HepG2 (cell line): ENCODE measurements around the gene PTCRA. TPM values are rescaled to one million over a fixed set of nuclear protein-coding genes. Genes with fewer than 3 reads are reported as not detected.

Source experiments
- DPF2 ChIP-seq: sonication (generic); formaldehyde crosslinking; IDR thresholded peaks from 2 replicates; pipeline ENCODE4 v1.4.0; 2020; ENCODE audit warnings: mild to moderate bottlenecking, low read depth, missing genetic modification reagents, borderline replicate concordance
- ESRRA ChIP-seq: sonication (generic); formaldehyde crosslinking; IDR thresholded peaks from 2 replicates; pipeline ENCODE4 v1.5.1; 2020; ENCODE audit warnings: mild to moderate bottlenecking, low read depth, missing genetic modification reagents
- FOXO1 ChIP-seq: sonication (generic); formaldehyde crosslinking; IDR thresholded peaks from 2 replicates; pipeline ENCODE4 v1.4.0; 2020; ENCODE audit warnings: missing genetic modification reagents
- HOXA7 ChIP-seq: sonication (generic); formaldehyde crosslinking; IDR thresholded peaks from 2 replicates; pipeline ENCODE4 v1.8.1; 2022; ENCODE audit warnings: mild to moderate bottlenecking, missing genetic modification reagents, moderate library complexity
- JARID2 ChIP-seq: sonication (generic); formaldehyde crosslinking; IDR thresholded peaks from 2 replicates; pipeline ENCODE4 v1.8.1; 2023; ENCODE audit warnings: missing genetic modification reagents, inconsistent platforms; ENCODE audit not compliant: insufficient replicate concordance
- JUND ChIP-seq: sonication (generic); formaldehyde crosslinking; IDR thresholded peaks from 2 replicates; pipeline ENCODE4 v1.8.0; 2022; ENCODE audit warnings: mild to moderate bottlenecking, missing genetic modification reagents
- NFIB ChIP-seq: sonication (generic); formaldehyde crosslinking; IDR thresholded peaks from 2 replicates; pipeline ENCODE4 v1.9.0; 2021; ENCODE audit warnings: missing genetic modification reagents, mild to moderate bottlenecking, borderline replicate concordance
- SAFB2 ChIP-seq: sonication (generic); formaldehyde crosslinking; IDR thresholded peaks from 2 replicates; pipeline ENCODE4 v1.5.1; 2020; ENCODE audit warnings: missing genetic modification reagents, low read depth, mild to moderate bottlenecking, borderline replicate concordance
- SMARCC2 ChIP-seq: fragments of 450-650 bp; IDR thresholded peaks from 2 replicates; pipeline ENCODE4 v1.6.1; 2017; ENCODE audit warnings: antibody characterized with exemption, mild to moderate bottlenecking
- SNAI1 ChIP-seq: sonication (generic); formaldehyde crosslinking; IDR thresholded peaks from 2 replicates; pipeline ENCODE4 v1.5.0; 2020; ENCODE audit warnings: mild to moderate bottlenecking, missing genetic modification reagents, borderline replicate concordance
- SPEN ChIP-seq: sonication (generic); formaldehyde crosslinking; IDR thresholded peaks from 2 replicates; pipeline ENCODE4 v1.5.1; 2020; ENCODE audit warnings: low read depth, mild to moderate bottlenecking, missing genetic modification reagents
- ZNF10 ChIP-seq: sonication (generic); formaldehyde crosslinking; IDR thresholded peaks from 2 replicates; pipeline ENCODE4 v1.4.0; 2020; ENCODE audit warnings: mild to moderate bottlenecking, low read depth, missing genetic modification reagents, borderline replicate concordance
- ZNF550 ChIP-seq: sonication (generic); formaldehyde crosslinking; IDR thresholded peaks from 2 replicates; pipeline ENCODE4 v1.4.0; 2020; ENCODE audit warnings: mild to moderate bottlenecking, missing genetic modification reagents, borderline replicate concordance
- polyA plus RNA-seq, 8 experiments: library from polyadenylated mRNA; depleted of rRNA in 3 of 8; stranded (reverse) in 7 of 8; unstranded in 1 of 8; fragments of >200 nt; fragmentation: Illumina TruSeq in 4 of 8; extraction: Trizol in 4 of 8; gene quantifications; 2 replicates each; pipeline versions ENCODE4 v1.2.1 to v1.2.3, GENCODE V29; 2011 to 2016; ENCODE audit warnings: low read depth in 4 of 8, missing spikeins in 1 of 8, mixed read lengths in 1 of 8; ENCODE audit not compliant: insufficient read depth in 1 of 8
- total RNA-seq, 5 experiments: library from RNA; depleted of rRNA; stranded (reverse); fragments of >200 nt; fragmentation: Illumina TruSeq; extraction: Trizol; gene quantifications; 2 replicates each; pipeline ENCODE4 v1.2.3, GENCODE V29; 2016; ENCODE audit warnings: low read depth in 1 of 5
- TF ChIP-seq, protein P1 (sequence below): sonication (generic); formaldehyde crosslinking; IDR thresholded peaks from 2 replicates; pipeline ENCODE4 v1.5.0; 2020; ENCODE audit warnings: mild to moderate bottlenecking, missing genetic modification reagents
- TF ChIP-seq, protein P2 (sequence below): sonication (generic); formaldehyde crosslinking; IDR thresholded peaks from 2 replicates; pipeline ENCODE4 v1.5.1; 2020; ENCODE audit warnings: missing genetic modification reagents, mild to moderate bottlenecking, borderline replicate concordance
- TF ChIP-seq, protein P3 (sequence below): IDR thresholded peaks from 2 replicates; pipeline ENCODE4 v1.6.1; 2016; ENCODE audit warnings: missing compliant biosample characterization, missing genetic modification reagents, borderline replicate concordance
- TF ChIP-seq, protein P4 (sequence below): IDR thresholded peaks from 2 replicates; pipeline ENCODE4 v1.6.1; 2018; ENCODE audit warnings: missing genetic modification reagents
- TF ChIP-seq, protein P5 (sequence below): IDR thresholded peaks from 2 replicates; pipeline ENCODE4 v1.6.1; 2016

PTCRA gene
- total and polyA plus RNA-seq, 2 of the 13 experiments (the other 11 are each of a cell fraction or from before 2014, with no cell fraction given), result not detected

DNA sequence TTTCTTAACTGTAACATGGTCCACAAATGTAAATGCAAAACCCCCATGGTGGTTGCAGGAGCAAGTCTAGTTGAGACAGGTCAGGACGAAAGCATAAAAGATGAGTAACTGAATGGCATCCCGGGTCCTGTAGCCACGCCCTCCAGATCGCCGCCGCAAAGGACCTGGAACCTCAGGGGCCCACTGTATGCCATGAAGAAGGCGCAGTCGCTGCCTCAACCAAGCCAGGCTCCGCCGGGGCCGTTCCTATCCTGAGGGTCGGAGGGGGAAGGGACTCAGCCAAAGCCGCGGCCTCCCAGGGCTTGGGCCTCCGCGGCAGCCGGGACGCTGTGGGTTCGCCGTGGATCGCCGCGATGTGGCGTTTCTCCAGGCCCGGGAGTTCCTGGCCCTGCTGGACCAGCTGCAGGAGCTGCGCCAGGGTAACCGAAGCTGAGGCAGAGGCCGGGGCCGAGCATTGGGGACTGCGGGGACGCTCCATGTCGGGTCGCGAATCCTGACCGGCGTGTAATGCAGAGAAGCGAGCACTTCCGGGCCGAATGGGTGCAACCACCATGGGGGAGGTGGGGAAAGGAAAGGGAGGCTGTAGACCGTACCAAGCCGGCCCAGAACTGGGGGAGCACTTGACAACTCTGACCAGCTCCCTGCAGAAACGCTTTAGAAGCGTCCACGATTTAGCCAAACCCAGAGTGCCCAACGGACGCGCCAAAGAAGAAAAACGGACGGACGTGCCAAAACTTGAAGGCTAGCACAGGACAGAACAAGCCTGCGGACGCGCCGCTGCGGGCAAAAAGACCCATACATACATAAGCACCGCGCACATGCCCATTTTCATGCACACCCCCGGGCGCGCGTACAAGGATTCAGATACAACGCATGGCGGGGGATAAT lies 25.3 kb upstream of the PTCRA start (continued):
- TF ChIP-seq, protein P1, sequence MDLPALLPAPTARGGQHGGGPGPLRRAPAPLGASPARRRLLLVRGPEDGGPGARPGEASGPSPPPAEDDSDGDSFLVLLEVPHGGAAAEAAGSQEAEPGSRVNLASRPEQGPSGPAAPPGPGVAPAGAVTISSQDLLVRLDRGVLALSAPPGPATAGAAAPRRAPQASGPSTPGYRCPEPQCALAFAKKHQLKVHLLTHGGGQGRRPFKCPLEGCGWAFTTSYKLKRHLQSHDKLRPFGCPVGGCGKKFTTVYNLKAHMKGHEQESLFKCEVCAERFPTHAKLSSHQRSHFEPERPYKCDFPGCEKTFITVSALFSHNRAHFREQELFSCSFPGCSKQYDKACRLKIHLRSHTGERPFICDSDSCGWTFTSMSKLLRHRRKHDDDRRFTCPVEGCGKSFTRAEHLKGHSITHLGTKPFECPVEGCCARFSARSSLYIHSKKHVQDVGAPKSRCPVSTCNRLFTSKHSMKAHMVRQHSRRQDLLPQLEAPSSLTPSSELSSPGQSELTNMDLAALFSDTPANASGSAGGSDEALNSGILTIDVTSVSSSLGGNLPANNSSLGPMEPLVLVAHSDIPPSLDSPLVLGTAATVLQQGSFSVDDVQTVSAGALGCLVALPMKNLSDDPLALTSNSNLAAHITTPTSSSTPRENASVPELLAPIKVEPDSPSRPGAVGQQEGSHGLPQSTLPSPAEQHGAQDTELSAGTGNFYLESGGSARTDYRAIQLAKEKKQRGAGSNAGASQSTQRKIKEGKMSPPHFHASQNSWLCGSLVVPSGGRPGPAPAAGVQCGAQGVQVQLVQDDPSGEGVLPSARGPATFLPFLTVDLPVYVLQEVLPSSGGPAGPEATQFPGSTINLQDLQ (CRISPR knock-in tag), result peak; percentile 82
- TF ChIP-seq, protein P2, sequence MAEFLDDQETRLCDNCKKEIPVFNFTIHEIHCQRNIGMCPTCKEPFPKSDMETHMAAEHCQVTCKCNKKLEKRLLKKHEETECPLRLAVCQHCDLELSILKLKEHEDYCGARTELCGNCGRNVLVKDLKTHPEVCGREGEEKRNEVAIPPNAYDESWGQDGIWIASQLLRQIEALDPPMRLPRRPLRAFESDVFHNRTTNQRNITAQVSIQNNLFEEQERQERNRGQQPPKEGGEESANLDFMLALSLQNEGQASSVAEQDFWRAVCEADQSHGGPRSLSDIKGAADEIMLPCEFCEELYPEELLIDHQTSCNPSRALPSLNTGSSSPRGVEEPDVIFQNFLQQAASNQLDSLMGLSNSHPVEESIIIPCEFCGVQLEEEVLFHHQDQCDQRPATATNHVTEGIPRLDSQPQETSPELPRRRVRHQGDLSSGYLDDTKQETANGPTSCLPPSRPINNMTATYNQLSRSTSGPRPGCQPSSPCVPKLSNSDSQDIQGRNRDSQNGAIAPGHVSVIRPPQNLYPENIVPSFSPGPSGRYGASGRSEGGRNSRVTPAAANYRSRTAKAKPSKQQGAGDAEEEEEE (CRISPR knock-in tag), result 0 out of 2 replicates have a peak, but pooled peaks have one; percentile 19
- TF ChIP-seq FOXO1 (CRISPR knock-in tag) (peak; percentile 37; the same call in 1 of the 2 replicates), SPEN (CRISPR knock-in tag) (peak; percentile 77), SMARCC2 (no peak), ESRRA (CRISPR knock-in tag) (peak; percentile 41), HOXA7 (CRISPR knock-in tag) (0 out of 2 replicates have a peak, but pooled peaks have one; percentile 74), ZNF550 (CRISPR knock-in tag) (no peak; the same call in none of the 2 replicates), SAFB2 (CRISPR knock-in tag) (peak; percentile 98), DPF2 (CRISPR knock-in tag) (no peak; the same call in 1 of the 2 replicates), NFIB (CRISPR knock-in tag) (0 out of 2 replicates have a peak, but pooled peaks have one; percentile 51), JUND (CRISPR knock-in tag) (peak; percentile 21; the same call in 1 of the 2 replicates), JARID2 (CRISPR knock-in tag) (peak; percentile 98), SNAI1 (CRISPR knock-in tag) (peak; percentile 86; the same call in 1 of the 2 replicates), ZNF10 (no peak)
- TF ChIP-seq, protein P3, sequence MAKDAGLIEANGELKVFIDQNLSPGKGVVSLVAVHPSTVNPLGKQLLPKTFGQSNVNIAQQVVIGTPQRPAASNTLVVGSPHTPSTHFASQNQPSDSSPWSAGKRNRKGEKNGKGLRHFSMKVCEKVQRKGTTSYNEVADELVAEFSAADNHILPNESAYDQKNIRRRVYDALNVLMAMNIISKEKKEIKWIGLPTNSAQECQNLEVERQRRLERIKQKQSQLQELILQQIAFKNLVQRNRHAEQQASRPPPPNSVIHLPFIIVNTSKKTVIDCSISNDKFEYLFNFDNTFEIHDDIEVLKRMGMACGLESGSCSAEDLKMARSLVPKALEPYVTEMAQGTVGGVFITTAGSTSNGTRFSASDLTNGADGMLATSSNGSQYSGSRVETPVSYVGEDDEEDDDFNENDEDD, result 0 out of 2 replicates have a peak, but pooled peaks have one; percentile 52
- TF ChIP-seq, protein P4, sequence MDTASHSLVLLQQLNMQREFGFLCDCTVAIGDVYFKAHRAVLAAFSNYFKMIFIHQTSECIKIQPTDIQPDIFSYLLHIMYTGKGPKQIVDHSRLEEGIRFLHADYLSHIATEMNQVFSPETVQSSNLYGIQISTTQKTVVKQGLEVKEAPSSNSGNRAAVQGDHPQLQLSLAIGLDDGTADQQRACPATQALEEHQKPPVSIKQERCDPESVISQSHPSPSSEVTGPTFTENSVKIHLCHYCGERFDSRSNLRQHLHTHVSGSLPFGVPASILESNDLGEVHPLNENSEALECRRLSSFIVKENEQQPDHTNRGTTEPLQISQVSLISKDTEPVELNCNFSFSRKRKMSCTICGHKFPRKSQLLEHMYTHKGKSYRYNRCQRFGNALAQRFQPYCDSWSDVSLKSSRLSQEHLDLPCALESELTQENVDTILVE (CRISPR knock-in tag), result peak; percentile 56; the same call in 1 of the 2 replicates
- TF ChIP-seq, protein P5, sequence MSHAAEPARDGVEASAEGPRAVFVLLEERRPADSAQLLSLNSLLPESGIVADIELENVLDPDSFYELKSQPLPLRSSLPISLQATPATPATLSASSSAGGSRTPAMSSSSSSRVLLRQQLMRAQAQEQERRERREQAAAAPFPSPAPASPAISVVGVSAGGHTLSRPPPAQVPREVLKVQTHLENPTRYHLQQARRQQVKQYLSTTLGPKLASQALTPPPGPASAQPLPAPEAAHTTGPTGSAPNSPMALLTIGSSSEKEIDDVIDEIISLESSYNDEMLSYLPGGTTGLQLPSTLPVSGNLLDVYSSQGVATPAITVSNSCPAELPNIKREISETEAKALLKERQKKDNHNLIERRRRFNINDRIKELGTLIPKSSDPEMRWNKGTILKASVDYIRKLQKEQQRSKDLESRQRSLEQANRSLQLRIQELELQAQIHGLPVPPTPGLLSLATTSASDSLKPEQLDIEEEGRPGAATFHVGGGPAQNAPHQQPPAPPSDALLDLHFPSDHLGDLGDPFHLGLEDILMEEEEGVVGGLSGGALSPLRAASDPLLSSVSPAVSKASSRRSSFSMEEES, result no peak; the same call in 1 of the 2 replicates
